ENCODE results near the gene FOSL1. TPM values are rescaled to one million over a fixed set of nuclear protein-coding genes. Genes with fewer than 3 reads are reported as not detected.

FOSL1 gene
- total and polyA plus RNA-seq, 2 donors (not counting 1 experiment from before 2014, with no cell fraction given), result 2.3 TPM; not detected in 1

DNA sequence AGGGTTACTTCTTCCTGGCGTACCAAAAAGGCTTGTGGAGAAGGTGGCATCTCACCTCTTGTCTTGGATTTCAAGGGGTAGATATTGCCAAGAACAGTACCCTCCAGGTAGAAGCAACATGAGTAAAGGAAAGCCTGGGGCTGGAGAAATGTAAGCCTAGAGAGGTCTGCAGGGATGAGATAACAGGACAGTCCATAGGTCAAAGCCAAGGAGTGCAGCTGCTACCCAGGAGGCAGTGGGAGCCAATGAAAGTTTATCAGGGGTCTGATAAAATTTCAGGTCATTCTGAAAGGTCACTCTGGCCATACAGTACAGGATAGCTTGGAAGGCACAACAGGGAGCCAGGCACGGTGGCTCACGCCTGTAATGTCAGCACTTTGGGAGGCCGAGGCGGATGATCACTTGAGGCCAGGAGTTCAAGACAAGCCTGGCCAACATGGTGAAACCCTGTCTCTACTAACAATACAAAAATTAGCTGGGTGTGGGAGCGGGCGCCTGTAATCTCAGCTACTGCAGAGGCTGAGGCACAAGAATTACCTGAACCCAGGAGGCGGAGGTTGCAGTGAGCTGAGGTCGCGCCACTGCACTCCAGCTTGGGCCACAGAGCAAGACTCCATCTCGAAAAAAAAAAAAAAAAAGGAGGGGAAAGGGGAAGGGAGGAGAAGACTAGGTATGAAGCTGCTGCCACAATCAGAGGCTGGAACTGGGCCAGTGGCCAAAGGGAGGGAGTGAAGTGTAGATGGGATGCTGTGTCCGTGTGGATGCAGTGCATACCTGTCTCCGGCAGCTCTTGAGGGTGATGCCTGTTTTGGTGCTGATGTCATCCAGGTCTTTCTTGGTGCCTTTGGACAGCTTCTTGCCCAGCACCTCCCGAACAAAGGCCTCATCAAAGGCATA lies 13.1 kb downstream of the FOSL1 start:
- Histone ChIP-seq H3K27ac (ENCODE audit: low read length in 2 of 2) (peak overlapping the region; percentile 85), H2AFZ (ENCODE audit: insufficient read depth, low read depth, low read length, poor library complexity, severe bottlenecking) (peak overlapping the region; percentile 99), H3K4me3 (ENCODE audit: control extremely low read depth in 1 of 5, extremely low read depth in 1 of 5, insufficient read depth in 1 of 5, low read depth in 2 of 5, low read length in 4 of 5) (peak overlapping the region; percentile 63 to 88 (median 75)), H3K36me3 (replicated peaks in 1 of 2; ENCODE audit: control extremely low read depth in 1 of 2, control insufficient read depth in 1 of 2, extremely low read depth in 1 of 2, insufficient read depth in 2 of 2, low read length in 1 of 2) (peaks cover 0 to 31% of the 10 kb centered on the region in 2 experiments), H3K4me2 (replicated peaks; ENCODE audit: low read depth, low read length, poor library complexity, severe bottlenecking) (peak overlapping the region; percentile 99), H3K79me2 (ENCODE audit: control insufficient read depth, insufficient read depth, low read length) (peaks cover 33% of the 10 kb centered on the region), H4K20me1 (ENCODE audit: control insufficient read depth, insufficient read depth, low read length, poor library complexity, severe bottlenecking) (peaks cover 19% of the 10 kb centered on the region), H3K9me3 (ENCODE audit: control extremely low read depth in 1 of 3, control insufficient read depth in 2 of 3, insufficient read depth in 1 of 3, low read length in 2 of 3) (no peaks in the 10 kb centered on the region), H3K4me1 (ENCODE audit: control insufficient read depth in 2 of 2, insufficient read depth in 2 of 2, low read length in 2 of 2) (peaks cover 35 to 51% of the 10 kb centered on the region in 2 donors), H3K27me3 (replicated peaks in 1 of 4; ENCODE audit: control extremely low read depth in 1 of 4, control insufficient read depth in 3 of 4, insufficient read depth in 4 of 4, low read length in 3 of 4) (no peaks in the 10 kb centered on the region), H3K9ac (ENCODE audit: low read length) (peak overlapping the region; percentile 96)
- Mint-ChIP-seq H3K4me1 (peaks cover 54% of the 10 kb centered on the region), H3K4me3 (peak overlapping the region; percentile 98), H3K27me3 (no peaks in the 10 kb centered on the region), H3K27ac (peak overlapping the region; percentile 98), H3K9me3 (ENCODE audit: insufficient read depth) (no peaks in the 10 kb centered on the region)
- POLR2A ChIA-PET, result interaction anchor here (0.7 to 6.2 kb wide), 8 partner anchors 13 to 683 kb away, joined by 3 to 65 read pairs (median 10); partner anchors contain the start of genes C11orf68, CFL1, DRAP1 and FOSL1
- TF ChIP-seq, protein P1, sequence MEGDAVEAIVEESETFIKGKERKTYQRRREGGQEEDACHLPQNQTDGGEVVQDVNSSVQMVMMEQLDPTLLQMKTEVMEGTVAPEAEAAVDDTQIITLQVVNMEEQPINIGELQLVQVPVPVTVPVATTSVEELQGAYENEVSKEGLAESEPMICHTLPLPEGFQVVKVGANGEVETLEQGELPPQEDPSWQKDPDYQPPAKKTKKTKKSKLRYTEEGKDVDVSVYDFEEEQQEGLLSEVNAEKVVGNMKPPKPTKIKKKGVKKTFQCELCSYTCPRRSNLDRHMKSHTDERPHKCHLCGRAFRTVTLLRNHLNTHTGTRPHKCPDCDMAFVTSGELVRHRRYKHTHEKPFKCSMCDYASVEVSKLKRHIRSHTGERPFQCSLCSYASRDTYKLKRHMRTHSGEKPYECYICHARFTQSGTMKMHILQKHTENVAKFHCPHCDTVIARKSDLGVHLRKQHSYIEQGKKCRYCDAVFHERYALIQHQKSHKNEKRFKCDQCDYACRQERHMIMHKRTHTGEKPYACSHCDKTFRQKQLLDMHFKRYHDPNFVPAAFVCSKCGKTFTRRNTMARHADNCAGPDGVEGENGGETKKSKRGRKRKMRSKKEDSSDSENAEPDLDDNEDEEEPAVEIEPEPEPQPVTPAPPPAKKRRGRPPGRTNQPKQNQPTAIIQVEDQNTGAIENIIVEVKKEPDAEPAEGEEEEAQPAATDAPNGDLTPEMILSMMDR (IDR thresholded peaks at IDR 0.05), result no peak
- no peak for TF ChIP-seq EZH2 (IDR thresholded peaks at IDR 0.05; ENCODE audit: borderline replicate concordance, insufficient read depth, low read depth, low read length, poor library complexity, severe bottlenecking)
- DNase-seq (no peak), ATAC-seq (ENCODE audit: low read depth) (no peak)
- intact Hi-C loops (cut with micrococcal nuclease), result no loop called here
- CTCF ChIA-PET, result interaction anchor here (1.2 to 15.5 kb wide), 15 partner anchors 8 to 175 kb away, joined by 3 to 244 read pairs (median 11); partner anchors contain the start of genes CFL1, CTSW, KAT5 and MUS81
- WGBS (ENCODE audit: insufficient coverage), result 93% methylated on average over 12 of the region's 14 CpGs
